IMR-90 (cell line): Measurements from ENCODE around the gene C9orf50.

Experiments
- BHLHE40 ChIP-seq: fragments of 150-350 bp; IDR thresholded peaks from 2 replicates; pipeline ENCODE4 v1.6.1; 2016; ENCODE audit warnings: mild to moderate bottlenecking, low read depth, low read length
- CHD1 ChIP-seq: IDR thresholded peaks from 2 replicates; pipeline ENCODE4 v1.6.1; 2012; ENCODE audit warnings: low read depth, low read length, improper control_type of control experiment
- CTCF ChIP-seq: conservative IDR thresholded peaks from 2 replicates; pipeline ENCODE4 v1.5.1; 2012; ENCODE audit warnings: mild to moderate bottlenecking, low read depth, low read length, improper control_type of control experiment
- MAZ ChIP-seq: IDR thresholded peaks from 2 replicates; pipeline ENCODE4 v1.6.1; 2012; ENCODE audit warnings: low read depth, mild to moderate bottlenecking, low read length, improper control_type of control experiment, moderate library complexity, borderline replicate concordance
- POLR2A ChIP-seq: IDR thresholded peaks from 2 replicates; pipeline ENCODE4 v1.6.1; 2012; ENCODE audit warnings: mild to moderate bottlenecking, low read depth, low read length
- TF ChIP-seq, protein P1 (sequence below): fragments of 150-350 bp; IDR thresholded peaks from 2 replicates; pipeline ENCODE4 v1.6.1; 2017; ENCODE audit warnings: mild to moderate bottlenecking, antibody characterized with exemption, low read length, low read depth

GRCh38 chr9:129586685-129587084 lies 34.2 kb downstream of the C9orf50 start:
- TF ChIP-seq CHD1 (no peak), POLR2A (no peak), BHLHE40 (no peak), CTCF (no peak), MAZ (no peak)
- TF ChIP-seq, protein P1, sequence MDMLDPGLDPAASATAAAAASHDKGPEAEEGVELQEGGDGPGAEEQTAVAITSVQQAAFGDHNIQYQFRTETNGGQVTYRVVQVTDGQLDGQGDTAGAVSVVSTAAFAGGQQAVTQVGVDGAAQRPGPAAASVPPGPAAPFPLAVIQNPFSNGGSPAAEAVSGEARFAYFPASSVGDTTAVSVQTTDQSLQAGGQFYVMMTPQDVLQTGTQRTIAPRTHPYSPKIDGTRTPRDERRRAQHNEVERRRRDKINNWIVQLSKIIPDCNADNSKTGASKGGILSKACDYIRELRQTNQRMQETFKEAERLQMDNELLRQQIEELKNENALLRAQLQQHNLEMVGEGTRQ, result no peak
